Measurements from ENCODE around the gene MFAP4. TPM values are rescaled to one million over a fixed set of nuclear protein-coding genes. Genes with fewer than 3 reads are reported as not detected.

Gene MFAP4
- total RNA-seq, 1 donor from 2014 or later = 77.4 TPM

GRCh38 chr17:19410091-19410490 is 23.1 kb upstream of the MFAP4 start:
- no peak for DNase-seq

GRCh38 chr17:19409509-19409908 is 22.5 kb upstream of the MFAP4 start:
- DNase-seq = no peak

GRCh38 chr17:19409066-19409465 is 22.1 kb upstream of the MFAP4 start:
- no peak for DNase-seq

DNA sequence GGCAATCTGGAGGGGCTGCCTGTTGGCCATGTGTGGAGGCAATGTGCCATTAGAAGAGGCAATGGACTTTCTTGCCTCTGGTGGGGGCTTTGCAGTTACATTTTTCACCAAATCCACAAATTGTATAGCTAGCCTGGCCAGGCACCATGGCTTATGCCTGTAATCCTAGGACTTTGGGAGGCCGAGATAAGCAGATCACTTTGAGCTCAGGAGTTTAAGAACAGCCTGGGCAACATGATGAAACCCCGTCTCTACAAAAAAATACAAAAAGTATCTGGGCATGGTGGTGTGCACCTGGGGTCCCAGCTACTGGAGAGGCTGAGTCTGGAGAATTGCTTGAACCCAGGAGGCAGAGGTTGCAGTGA is 21.3 kb upstream of the MFAP4 start:
- no peak for DNase-seq

DNA sequence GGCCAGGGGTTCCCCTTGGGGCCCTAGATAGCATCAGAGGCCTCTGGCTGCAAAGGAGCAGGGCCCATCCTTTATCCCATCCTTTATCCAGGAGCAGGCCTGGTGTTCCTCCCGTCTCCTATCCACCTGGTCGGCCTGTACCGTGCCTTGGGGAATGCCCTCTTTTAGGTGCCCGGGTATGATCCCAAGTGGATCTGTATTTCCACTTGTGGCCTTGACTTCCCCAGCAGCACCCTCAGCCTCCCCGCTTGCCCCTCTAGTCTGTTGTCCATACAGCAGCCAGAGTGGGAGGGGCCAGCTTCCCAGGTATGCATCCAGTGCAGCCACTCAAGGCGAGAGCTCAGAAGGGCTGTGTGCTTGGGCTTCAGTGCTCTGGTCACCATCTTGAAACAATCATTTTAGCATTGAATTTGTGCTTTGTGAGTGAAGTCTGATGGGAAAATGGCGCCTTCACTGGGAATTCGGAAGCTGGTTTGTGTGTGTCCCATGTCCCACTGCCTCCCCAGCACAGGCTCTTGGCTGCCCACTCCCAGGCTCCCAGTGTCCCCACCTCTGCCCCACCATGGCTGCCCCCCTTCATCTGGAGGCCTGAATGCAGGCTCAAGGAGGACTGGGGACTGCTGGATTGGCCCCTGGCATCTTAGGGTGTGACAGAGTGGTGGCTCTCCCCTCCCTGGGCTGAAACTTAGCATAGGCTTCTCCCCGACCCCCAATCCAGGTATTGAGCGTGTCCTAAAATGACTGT is 20.8 kb upstream of the MFAP4 start:
- no peak for DNase-seq

GRCh38 chr17:19405114-19405513 is 18.1 kb upstream of the MFAP4 start:
- DNase-seq = no peak

GRCh38 chr17:19404264-19404663 is 17.3 kb upstream of the MFAP4 start:
- no peak for DNase-seq

GRCh38 chr17:19403021-19403420 is 16.0 kb upstream of the MFAP4 start:
- DNase-seq = no peak

GRCh38 chr17:19402171-19402570 is 15.2 kb upstream of the MFAP4 start:
- DNase-seq = no peak

- no peak for DNase-seq
These were observed 14.5 kb upstream of the MFAP4 start for GRCh38 chr17:19401321-19402010.

DNA sequence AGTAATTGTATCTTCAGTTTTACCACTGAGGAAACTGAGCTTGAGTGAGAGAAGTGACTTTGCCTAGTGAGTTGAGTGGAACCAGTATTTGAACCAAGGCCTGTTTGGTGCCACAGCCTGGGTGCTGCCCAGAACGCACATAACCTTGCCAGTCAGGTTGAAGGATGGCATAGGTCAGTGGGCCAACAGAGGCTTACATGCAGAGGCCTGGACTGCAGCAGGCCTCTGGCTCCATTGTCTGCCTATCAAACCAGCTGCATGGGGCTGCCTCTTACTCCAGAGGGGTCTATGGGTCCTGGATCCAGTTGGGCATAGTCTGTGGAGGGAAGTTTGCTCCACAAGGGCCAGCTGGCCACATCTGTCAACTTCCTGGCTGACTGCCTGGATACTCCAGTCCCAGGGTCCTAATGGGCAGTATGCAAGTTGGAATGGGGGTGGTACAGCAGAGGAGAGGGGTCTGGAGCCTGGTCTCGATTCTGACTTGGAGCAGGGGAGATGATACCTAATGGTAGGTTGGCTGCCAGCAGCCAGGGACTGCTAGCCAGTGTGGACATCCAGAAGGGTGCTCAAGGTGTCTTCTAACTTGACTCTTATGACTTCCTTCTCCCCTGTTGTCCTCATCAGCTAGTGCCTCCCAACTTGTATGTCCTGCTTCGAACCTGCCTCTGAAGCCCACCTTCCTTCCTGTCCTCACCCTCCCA is 12.9 kb upstream of the MFAP4 start:
- peak; percentile 96 for DNase-seq

DNA sequence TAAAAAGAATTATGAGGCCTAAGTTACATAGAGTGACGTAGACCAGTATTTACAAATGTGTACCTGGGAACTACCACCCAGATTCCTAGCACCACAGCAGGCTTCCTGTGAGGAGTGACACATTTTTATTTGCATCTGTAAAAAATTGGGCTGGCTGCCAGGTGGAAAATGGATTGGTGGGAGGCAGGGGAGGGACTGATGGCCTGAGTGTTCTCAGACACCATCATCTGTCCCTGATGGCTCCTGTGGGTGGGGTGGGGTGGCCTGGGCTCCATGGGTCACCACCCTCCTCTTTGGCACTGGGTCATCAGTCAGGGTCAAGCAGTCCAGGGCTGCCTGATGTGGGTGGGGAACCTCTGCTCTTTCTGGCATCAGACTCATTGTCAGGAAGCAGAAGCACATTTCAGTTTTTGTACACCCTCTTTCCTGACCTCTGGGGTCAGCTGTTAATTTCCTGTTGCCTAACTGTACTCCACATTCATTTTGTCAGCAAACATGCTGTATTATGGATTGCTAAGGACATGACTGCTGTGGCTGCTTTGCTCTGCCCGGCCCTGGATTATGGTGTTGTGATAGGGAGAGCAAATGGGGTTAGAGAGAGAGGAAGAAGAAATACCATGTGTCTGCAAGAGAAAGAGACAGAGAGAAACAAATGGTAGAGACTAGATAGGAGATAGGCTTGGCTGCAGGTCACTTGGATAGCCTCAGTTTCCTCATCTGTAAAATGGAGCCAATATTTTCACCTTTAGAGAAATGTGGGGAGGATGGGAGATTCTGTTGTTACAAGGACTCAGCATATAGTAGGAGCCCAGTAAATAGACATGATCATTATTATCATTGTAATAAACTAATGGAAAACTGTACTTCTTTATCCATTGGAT is 11.6 kb upstream of the MFAP4 start:
- no peak for DNase-seq

DNA sequence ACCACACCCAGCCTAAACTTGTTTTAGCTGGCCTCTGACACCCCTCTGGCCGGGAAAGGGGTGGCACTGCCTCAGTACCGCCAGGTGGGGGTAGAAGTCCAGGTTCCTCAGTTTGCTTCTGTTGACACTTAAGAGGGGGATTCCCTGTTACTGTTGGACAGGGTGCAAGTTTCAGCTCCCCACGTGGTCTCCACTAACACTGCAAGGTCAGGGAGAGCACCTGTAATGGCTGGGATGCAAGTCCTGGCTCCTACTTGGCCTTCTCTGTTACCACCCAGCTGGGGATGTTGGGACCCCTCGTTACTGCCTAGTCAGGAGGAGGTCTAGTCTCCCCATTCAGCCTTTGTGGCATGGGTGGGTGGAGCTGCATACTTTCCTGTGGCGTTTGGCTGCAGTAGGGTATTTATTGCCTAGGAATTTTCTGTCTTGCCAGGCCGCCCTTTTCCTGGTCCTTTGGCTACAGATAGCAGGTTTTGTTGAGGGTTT is 10.6 kb upstream of the MFAP4 start:
- no peak for DNase-seq

DNA sequence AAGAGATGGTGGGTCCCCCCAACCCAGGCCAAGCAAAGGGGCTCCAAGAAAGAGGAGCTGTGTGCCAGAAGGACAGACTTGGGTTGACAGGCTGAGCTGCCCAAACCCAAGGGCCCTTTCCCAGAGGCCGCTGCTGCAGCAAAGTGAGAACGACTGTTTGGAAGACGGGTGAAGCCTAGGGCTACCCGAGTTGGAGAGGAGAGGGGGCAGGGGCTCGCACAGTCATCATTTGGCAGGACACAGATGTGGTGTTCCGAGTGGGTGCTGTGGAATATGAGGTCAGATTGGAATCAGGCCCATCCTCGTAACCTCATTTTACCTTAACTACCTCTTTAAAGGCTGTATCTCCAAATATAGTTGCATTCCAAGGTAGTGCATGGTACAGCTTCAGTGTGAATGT is 5.3 kb upstream of the MFAP4 start:
- no peak for DNase-seq

DNA sequence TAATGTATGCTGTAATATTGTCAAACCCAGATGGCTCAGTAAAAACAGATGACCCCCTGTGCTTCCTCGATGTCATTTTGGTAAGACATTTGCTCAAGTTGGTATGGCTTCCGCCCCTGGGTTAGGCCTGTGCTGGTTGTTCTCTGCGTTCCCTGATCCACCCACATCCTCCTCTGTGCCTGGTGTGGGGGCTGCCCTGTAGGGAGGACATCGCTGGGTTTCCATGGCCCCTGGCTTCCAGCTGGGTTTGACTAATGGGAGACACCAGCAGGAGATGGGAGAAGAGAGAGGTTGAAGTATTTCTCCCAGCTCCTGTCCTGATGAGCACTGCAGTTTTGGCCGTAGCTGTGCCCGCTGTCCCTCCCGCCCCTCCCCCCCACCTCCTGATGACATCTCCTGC is 4.4 kb upstream of the MFAP4 start:
- no peak for DNase-seq

DNA sequence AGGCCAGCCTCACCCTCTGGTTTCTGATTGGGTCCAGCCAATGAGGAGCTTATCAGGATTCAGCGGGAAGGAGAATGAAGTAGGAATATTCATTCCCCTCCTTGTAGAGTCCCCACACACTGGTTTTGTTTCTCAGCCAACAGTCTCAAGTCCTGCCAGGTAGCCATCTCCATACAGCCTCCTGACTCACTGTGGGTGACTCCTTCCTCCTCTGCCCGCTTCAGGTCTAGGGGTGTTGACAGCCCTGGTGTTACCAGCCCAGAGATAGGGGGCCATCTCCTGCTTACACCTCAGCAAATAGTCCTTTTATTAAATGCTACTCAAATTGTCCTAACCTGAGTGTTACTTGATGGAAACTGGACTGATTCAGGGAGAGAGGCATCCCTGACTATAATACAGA is 4.0 kb upstream of the MFAP4 start:
- no peak for DNase-seq

DNA sequence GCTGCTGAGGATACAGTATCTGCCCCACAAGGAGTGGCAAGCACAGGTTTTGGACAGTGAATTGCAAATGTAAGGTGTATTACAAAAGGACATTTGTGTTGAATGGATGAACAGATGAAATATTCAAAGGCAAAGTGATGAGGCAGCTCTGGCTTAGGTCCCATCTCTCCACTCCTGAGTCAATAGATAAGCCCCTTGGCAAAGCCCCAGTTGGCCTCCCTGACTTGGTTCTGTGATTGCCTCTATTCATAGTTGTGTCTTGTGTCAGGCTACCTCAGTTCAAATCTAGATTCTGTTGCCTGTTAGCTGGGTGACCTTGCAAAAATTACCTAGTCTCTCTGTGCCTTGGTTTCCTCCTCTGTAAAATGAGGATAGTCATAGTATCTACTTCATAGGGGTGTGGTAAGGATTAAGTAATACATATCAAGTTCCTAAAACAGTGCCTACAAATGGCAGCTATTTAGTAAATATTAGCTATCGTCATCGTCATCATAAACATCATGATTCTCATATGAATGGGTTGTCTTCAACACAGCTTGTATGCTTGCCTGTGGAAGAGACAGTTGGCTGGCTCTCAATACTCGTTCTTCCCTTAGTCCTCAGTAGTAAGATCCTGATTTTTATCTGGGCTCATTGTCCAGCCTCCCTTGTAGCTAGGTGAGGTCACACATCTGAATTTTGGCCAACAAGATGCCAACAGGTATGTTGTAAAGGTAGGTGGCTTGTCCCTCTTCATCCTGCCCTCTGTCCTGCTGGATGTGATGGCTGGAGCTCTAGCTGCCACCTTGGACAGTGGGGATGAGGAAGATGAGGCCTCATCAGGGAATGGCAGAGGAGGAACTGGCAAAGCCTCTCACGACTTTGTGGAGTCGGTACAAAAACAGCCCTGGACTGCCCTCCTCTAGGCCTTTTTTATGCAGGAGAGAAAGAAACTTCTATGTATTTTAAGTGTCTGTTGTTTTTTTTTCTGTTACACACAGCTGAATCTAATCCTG is 2.1 kb upstream of the MFAP4 start:
- DNase-seq = no peak

DNA sequence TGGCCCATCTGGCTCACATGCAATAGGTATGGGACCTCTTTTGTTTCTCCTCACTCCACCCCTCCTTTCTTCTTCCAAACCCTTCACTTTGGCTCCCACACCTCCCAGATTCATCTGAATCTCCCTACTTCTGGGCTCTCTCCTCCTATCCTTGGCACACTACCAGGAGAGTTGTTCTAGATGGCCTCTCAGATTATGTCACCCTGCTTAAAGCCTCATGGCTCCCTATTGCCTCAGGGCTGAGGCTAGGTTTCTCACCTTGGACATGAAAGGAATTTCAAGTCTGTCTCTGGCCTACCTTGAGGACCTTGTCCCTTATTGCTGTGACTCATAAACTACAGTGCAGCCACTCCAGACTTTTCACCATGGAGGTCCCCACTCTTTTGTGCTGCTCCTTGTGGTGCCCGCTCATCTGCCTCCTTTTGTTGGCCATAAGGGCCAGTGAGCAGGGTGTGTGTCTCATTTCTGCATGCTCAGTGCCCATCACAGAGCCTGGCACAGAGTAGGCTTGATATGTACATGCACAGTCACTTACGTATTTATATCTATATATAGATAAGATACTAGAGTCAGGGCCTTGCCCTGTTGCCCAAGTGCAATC is 1.0 kb upstream of the MFAP4 start:
- no peak for DNase-seq

DNA sequence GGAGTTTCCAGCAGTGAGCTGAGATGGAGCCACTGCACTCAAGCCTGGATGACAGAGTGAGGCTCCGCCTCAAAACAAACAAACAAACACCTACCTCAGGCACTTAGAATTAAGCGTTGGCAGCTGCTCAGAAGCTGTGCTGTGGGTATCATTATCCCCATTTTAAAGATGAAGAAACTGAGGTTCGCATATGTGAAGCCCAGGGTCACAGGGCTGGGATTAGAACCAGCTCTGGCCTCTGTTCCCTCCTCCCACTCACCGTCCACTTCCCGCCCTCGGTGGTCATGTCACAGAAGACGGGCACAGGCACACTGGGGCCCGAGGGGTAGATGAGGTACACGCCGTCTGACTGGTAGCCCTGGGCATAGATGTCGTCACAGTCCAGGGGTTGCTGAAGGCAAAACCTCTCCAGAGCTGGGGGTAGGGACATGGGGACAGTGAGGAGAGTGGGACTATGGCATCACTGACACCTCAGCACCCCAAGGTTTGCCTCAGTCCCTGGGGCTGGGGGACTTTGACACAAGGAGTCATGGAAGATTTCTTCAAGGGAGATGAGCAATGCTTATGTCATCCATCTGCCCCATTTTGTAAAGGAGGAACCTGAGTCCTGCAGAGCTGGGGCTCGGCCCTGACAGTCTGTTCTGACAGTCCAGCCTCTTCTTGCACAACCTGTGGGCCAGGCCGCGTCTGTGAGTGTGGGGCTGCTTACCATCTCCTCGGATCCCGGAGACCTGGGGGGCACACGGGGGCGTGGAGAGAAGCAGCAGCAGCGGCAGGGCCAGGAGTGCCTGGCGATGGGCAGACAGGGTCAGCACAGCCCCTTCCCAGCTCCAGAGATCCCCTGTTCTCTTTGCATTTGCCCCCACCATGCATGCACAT is 700 bp downstream of the MFAP4 start:
- no peak for DNase-seq

Data from tongue (tissue), 2 donors.